HG02610 (cell line): ENCODE measurements around the gene ALPG.

ENCODE experiments used
- ATAC-seq: cut with Tn5 transposase; IDR thresholded peaks from one replicate; pipeline ENCODE4 v1.9.1; 2021; ENCODE audit warnings: mild to moderate bottlenecking, moderate library complexity; ENCODE audit not compliant: unreplicated experiment

ALPG gene

DNA sequence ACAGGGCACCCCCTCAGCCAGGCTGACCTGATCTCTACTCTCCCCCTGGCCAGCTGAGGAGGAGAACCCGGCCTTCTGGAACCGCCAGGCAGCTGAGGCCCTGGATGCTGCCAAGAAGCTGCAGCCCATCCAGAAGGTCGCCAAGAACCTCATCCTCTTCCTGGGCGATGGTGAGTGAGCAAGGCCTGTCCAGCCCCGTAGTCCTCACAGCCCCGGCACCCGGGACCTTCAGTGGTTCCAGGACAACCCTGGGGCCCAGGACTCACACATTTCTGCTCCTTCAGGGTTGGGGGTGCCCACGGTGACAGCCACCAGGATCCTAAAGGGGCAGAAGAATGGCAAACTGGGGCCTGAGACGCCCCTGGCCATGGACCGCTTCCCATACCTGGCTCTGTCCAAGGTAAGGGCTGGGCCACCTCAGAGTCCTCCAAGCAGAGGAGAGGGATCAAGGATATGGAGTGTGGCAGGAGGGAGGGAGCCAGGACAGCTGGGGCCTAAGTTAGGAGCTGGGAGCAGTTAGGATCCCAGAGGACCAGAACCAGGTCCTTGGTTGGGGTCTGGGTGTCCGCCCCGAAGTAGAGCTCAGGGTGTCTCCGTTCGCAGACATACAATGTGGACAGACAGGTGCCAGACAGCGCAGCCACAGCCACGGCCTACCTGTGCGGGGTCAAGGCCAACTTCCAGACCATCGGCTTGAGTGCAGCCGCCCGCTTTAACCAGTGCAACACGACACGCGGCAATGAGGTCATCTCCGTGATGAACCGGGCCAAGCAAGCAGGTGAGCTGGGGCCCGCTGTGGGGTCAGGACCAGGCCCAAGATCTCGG, 49.9 kb downstream of the ALPG start:
- ATAC-seq: no peak

DNA sequence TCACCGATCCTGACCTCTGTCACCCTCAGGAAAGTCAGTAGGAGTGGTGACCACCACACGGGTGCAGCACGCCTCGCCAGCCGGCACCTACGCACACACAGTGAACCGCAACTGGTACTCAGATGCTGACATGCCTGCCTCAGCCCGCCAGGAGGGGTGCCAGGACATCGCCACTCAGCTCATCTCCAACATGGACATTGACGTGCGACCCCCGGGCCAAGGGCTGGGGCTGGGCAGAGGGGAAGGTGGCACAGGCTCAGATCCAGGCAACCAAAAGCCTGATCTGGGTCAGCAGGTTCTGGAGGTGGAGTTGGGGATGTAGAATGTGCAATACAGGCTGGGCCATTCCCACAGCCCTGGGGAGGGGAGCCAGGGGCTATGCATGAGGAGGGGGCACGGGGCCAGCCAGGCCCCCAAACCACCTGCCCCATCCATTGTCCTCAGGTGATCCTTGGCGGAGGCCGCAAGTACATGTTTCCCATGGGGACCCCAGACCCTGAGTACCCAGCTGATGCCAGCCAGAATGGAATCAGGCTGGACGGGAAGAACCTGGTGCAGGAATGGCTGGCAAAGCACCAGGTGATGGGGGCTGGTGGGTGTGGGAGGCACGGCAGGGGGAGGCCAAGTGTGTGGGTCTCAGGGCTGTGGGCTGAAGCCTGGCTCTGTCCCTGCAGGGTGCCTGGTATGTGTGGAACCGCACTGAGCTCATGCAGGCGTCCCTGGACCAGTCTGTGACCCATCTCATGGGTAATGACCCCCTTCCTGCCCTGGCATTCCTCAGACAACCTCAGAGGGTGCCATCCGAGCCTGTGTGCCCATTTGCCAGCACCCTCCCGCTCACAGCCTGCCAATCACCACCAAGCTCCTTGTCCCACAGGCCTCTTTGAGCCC, 50.7 kb downstream of the ALPG start:
- no peak for ATAC-seq

DNA sequence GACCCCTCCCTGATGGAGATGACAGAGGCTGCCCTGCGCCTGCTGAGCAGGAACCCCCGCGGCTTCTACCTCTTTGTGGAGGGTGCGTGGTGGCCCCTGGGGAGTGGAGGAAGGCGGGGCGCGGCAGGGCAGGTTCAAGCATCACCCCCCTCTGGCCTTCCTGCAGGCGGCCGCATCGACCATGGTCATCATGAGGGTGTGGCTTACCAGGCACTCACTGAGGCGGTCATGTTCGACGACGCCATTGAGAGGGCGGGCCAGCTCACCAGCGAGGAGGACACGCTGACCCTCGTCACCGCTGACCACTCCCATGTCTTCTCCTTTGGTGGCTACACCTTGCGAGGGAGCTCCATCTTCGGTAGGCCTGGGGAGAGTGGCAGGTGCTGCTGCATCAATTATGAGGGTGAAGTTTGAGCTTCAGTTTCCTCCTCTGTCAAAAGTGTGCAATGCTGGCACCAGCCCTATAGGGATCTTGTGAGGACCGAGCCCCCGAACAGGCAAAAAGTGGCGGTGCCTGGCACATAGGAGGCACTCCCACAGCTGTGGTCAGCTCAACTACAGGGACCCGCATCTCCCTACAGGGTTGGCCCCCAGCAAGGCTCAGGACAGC, 51.5 kb downstream of the ALPG start:
- no peak for ATAC-seq

DNA sequence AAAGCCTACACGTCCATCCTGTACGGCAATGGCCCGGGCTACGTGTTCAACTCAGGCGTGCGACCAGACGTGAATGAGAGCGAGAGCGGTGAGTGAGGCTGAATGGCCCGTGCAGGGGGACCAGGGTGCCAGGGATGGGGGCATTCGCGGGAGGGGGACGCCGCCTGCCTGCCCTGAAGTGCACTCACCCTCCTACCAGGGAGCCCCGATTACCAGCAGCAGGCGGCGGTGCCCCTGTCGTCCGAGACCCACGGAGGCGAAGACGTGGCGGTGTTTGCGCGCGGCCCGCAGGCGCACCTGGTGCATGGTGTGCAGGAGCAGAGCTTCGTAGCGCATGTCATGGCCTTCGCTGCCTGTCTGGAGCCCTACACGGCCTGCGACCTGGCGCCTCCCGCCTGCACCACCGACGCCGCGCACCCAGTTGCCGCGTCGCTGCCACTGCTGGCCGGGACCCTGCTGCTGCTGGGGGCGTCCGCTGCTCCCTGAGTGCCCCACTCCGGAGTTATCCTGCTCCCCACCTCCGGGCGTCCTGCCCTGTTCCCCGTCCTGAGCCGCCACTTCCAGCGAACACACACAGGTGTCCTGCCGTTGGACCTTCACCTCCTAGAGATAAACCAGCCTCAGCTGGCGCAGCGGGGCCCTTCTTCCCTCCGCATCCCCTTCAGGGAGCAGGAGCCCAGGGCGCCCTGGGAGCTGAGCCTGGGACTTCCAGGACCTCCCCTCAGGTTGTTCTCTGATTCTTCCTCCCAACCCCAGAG, 52.2 kb downstream of the ALPG start:
- ATAC-seq: no peak

DNA sequence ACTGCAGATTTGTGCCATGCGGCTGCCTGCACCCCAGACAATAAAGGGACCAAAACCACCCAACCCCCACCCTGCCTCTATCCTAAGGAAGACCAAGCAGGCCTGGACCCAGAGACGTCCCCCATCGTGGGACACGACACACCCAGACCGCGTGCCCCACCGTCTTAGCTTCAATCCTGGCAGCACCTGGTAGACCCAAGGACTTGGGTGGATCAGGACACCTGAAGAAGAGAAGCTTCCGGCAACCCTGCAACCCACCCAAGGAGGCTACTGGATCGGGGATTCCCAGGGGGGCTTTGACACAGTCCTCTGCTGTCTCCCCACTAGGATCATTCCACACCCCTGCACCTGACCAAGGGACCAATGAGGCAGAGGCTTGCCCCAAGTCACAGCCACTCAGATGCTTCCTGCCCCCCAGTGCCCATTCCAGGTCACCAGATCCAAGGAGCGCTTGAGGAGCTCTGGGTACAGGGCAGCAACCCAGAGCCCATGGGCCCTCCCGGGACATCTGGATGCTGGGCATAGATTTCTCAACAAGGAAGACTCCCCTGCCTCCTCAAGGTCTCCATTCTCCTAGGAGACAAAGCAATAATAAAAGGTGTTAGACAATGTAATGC, 52.9 kb downstream of the ALPG start:
- ATAC-seq: no peak

DNA sequence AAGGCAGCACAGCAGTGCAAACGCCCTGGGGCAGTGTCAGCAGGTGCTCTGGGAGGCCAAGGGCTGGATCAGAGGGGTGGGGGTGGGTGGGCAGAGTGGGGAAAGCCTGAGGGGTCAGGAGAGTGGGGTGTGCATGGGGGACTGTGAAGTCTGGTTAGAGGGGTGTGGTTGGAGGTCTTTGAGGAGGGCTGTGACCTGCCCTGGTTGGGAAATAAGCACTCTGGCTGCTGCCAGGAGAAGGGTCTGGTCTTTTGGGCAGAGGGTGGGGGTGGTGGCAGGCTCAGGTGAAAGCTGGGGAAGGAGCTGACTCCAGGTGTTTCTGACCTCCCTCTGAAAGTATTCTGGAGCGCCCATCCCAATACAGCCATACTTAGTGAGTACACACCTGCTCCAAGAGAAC, 53.5 kb downstream of the ALPG start:
- no peak for ATAC-seq
